GM18909 (cell line): ENCODE measurements around the gene ZNF536.

Source experiments
- ATAC-seq: cut with Tn5 transposase; IDR thresholded peaks from one replicate; pipeline ENCODE4 v1.9.1; 2021; ENCODE audit warnings: mild to moderate bottlenecking; ENCODE audit not compliant: unreplicated experiment, poor library complexity

Gene ZNF536

DNA sequence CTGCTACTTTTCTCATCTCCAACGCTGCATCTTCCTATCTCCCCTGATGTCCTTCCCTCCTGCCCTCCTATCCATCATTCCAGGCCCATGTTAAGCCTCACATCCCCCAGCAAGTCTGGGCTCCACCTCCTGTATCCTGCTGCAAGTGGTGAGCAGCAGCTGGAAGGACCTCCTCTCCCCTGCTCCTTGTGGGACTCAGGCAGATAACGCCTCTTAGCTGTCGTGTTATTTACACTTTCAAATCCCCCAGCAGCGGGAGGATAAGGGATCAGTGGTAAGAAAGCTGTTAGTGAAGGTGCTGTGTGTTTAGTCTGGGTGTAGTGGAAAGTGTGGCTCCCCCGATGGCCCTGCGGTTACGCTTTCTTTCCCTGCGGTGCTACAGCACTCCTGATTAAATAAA is 211.9 kb downstream of the ZNF536 start:
- ATAC-seq = no peak

DNA sequence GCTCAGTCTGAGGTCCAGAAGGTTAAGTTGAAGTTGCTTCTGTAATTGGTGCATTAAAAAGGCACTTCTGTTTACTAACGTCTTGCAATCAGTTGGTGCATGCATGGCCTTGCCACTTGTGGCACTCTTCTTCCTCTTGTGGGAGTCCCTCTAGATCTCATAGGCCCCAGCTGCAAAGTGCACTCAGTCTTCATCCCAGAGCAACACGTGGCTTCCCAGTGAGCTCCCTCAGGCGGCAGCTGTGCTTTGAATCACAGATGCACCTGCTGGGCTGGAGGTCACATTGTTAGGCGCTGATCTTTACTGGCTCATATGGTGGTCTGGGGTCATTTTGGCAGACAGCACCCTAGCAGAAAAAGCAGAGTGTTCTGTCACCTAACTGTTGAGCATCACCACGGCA is 215.7 kb downstream of the ZNF536 start:
- ATAC-seq = no peak

DNA sequence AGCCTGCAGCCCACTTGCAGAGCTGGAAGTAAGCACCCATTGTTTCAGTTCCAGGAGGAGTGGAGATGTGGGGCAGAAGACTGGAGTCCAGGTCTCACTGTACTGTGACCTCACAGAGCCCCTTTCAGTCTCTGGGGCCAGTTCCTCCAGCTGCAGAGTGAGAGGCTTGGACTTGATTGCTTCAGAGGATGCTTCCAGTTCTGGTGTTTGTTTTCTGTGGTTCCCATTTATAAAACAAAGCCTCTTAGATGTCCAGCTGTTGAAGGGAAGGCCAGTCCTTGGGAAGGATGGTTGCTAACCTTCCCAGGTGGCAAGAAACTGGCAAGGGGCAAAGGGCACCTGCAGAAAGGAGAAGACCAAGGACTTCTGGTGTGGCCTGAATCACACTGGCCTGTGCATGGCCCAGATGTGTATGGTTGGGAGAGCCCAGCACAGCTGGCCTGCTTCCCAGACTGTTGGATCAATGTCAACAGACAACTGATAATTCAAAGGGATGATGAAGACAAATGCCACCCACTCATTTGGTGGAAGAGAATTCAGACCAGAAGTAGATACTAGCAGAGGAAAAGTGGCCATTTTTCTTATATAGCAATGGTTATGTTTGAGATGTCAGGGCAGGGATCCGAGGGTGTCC is 218.5 kb downstream of the ZNF536 start:
- no peak for ATAC-seq

DNA sequence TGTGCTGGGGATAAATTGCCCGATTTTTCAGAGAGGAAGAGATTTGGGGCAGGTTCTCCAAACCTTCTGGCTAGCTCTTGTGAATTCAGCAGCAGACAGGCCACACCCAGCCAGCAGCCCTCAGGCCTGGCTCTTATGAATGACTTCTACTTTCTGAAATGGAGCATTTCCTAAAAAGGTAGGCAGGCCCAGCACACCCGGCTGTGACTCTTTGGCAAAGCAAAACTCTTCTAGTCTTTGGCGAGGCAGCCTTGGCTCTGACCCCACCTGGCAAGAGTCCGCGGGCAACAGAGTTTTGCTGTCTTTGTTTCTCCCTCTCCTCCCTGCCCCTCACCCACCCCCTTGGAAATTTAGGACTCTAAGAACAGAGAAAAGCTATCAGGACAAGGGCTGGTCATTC is 221.2 kb downstream of the ZNF536 start:
- ATAC-seq = no peak

DNA sequence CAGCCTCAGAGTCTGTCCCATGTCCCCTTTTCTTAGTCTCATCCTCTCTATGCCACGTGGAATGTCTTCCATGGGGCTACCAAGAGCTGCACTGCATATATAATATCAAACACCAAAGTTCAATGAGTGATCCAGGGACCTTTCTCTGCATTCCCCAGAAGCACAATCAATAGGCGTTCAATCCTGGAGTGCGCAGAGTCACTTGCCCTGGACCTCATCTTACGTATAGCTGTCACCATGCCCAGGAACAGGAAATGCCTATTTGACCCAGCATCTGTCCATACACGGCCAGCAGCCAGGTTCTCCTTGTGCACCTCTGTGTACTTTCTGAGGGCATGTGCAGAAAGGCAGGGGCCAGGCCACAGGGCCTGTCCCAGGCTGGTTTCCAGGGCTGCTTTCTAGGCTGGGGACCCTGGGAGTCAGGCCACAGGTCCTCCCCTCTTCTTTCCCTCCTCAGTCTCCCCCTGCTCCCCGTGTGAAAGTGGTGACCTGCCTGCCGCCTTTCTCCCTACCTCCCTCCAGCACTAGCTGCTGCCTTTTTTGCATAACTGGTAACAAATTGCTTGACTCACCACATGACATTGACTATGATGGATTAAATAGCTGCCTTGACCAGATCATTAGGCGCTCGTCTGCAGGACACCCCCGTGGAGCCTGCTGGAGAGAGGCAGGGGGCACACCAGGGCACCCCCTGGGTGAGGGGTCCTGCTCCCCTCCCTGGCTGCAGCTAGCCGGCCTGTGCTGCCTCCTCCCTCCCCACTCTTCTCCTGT is 222.0 kb downstream of the ZNF536 start:
- no peak for ATAC-seq

DNA sequence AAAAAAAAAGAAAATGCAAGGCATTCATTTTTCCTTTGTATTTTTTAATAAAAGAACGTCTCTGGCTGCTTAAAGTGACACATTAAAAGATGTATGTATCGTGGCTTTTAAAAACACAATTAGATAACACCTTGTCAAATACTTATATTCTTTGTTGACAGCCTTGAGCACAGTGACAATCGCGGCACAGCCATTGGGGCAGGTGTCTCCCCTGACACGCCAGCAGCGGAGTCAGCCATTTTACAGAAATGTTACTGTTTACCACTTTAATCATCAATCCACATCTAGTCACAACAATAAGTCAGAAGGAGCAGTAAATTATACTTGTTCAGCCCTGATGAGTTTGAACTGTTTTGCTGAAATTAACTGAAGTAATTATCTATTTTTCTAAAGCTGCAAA is 224.1 kb downstream of the ZNF536 start:
- ATAC-seq = no peak

DNA sequence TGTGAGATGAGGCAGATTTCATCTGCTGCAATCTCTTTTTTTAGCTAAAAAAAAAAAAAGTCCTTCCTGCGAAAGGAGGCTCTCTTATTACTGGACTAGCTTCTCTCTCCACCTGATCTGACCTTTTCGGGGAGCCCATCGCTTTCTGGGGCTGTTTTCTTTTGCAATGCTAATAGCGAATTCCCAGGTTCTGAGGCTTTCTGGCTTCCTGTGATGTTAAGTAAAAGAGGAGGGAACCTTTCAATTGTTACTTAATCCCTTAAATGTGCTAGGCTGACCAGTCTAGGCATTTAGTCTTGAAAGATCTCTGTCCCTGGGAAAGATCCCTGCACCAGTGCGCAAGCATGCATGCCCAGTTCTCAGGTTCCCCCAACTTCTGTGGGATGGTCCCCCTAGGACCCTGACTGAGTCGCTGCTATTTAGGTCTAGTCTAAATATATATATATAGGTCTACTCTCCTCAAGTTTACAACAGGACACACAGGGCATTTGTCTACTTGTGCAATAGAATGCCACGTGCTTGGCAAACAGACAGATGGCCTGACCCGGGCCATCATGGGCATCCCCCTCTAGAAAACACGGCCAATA is 224.7 kb downstream of the ZNF536 start:
- ATAC-seq = no peak

DNA sequence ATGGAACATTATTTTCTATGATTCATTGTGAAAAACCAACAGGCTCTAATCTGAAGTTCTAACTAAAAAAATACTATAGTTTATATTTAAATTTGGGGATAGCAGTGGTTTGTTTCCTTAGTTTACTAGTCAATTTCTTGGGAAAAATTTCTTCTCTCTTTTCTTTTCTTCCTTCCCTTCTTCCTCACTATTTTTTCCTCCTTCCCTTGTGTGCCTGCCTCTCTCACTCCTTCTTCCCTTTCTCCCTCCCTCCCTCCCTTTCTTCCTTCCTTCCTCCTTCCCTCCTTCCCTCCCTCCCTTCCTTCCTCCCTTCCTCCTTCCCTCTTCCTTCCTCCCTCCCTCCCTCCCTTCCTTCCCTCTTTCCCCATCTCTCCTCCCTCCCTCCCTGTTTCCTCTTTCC is 226.5 kb downstream of the ZNF536 start:
- no peak for ATAC-seq

DNA sequence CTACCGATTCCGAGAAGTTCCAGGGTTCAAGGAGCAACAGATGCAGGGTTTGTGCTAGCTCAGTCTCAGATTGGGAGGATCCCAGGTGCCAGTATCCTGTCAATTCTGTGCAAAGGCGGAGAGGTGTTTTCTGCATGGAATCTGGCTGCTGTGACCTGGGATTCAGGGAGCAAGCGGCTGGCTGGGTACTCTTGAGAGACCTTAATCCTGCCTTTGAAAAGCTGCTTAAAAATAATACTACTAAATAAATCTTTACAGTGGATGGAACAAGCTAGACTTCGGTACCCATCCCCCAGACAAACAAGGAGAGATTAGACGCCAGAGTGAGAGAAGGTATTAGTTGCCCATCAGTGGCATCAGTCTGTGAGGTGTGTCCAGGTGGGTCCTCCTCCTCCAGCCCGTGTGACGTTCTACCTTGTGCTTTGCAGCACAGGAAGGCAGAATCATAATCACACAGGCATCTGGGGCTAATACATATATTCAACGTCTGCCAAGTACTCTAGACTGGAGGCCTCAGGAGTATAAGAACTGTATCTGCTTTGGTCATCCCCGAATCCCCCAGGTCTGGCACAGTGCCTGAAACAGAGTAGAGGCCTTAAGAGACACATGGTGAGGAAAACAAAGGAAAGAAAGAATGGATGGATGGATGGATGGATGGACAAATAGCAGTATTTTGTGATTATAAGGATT is 230.6 kb downstream of the ZNF536 start:
- no peak for ATAC-seq

DNA sequence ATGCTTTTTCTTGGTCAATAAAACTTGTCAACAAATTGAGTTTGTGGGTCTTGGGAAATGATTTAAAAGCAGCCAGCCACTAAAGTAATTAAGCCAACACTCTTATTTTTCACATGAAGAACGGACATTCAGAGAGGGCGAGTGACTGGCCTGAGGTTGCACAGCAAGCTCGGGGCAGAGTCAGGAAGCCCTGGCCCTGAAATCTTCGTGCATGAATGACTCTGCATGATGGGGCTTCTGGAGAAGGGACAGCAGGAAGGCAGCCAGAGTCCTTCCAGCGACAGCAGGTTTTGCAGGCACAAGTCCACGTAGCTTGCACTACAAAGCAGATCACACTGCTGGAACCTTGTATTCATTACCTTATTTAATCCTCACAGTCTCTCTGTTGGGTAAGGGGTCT is 232.5 kb downstream of the ZNF536 start:
- no peak for ATAC-seq

DNA sequence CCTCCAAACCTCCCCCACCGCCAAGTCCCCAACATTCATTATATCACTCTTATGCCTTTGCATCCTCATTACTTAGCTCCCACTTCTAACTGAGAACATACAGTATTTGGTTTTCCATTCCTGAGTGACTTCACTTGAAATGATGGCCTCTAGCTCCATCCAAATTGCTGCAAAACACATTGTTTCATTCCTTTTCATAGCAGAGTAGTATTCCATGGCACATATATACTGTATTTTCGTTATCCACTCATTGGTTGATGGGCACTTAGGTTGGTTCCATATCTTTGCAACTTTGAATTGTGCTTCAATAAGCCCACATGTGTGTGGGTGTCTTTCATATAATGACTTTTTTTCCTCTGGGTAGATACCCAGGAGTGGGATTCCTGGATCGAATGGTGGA is 233.1 kb downstream of the ZNF536 start:
- no peak for ATAC-seq

DNA sequence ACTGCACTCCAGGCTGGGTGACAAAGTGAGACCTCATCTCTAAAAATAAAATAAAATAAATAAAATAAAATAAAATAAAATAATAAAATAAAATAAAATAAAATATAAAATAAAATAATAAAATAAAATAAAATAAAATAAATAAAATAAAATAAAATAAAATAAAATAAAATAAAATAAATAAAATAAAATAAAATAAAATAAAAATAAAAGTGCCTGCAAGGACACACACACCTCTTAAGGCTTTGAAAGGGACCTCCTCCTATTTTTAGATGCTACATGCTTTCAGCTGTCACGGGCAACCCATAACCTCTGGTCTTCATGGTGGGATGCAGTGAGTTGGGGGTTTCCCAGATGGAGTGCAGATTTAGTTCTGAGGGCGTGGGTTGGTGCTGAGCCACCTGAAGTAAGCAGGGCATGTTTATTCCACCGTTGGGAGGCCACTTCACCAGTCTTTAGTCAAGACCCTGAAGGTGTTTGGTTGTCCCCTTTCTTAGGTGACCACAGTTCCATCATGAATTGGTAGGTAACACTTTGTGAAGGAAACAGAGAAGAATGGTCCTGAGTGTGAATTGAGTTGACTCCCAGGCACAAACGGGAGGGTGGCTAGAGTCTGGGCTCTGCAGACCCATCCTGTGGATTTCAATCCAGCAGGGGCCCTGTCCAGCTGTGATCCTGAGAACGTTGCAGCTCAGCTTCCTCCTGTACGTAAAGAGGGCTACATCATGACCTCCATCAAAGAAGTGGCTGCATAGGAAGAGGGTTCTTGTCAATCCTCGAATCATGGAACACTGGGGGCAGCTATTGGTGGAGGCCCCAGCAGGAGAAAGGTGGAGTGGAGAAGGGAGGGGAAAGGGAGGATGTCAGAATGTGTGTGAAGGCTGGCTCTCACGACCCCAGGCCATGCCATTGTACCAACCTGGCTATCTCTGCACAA is 234.2 kb downstream of the ZNF536 start:
- no peak for ATAC-seq
